ENCODE results near the gene WRAP53. TPM values are rescaled to one million over a fixed set of nuclear protein-coding genes. Genes with fewer than 3 reads are reported as not detected.

WRAP53 gene
- total RNA-seq, 2 experiments from 2014 or later, result 27.1 to 29.3 TPM

DNA sequence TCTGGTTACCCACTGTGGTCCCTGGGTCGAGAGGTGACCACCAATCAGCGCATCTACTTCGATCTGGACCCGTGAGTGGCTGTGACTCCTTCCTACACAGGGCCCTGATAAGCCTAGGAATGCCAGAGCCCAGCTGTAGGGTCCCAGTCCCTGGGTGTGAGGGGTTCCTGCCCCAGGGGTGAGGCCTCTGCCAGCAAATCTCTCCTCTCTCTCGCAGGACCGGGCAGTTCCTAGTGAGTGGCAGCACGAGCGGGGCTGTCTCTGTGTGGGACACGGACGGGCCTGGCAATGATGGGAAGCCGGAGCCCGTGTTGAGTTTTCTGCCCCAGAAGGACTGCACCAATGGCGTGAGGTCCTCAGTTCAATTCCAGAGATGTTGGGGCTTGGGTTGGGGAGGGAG lies 14.5 kb downstream of the WRAP53 start:
- POLR2A ChIA-PET, result interaction anchor here (1.2 kb wide), 1 partner anchor 15 kb away, joined by 3 read pairs; the partner anchor contains the start of gene DNAH2
- DNase-seq (no peak), ATAC-seq (no peak)
- H3K27ac Mint-ChIP-seq, result no peak overlapping the region
- peaks cover 13% of the 10 kb centered on the region for H3K4me1 Mint-ChIP-seq (ENCODE audit: low read depth)
- no peak overlapping the region for H3K4me3 Mint-ChIP-seq
- H3K36me3 Mint-ChIP-seq (ENCODE audit: low read depth), result peaks cover 23% of the 10 kb centered on the region
- H3K27me3 Mint-ChIP-seq (ENCODE audit: low read depth), result peaks cover 35% of the 10 kb centered on the region
- no peaks in the 10 kb centered on the region for H3K9me3 Mint-ChIP-seq (ENCODE audit: insufficient read depth)
- CTCF ChIA-PET, result interaction anchor here (1.7 kb wide), 1 partner anchor 15 kb away, joined by 4 read pairs; the partner anchor contains the start of gene TP53

- ATAC-seq (peak; percentile 50), DNase-seq (no peak)
- Mint-ChIP-seq H3K27me3 (ENCODE audit: low read depth) (peaks cover 38% of the 10 kb centered on the region), H3K4me1 (ENCODE audit: low read depth) (peaks cover 13% of the 10 kb centered on the region), H3K27ac (no peak overlapping the region), H3K36me3 (ENCODE audit: low read depth) (peaks cover 20% of the 10 kb centered on the region), H3K4me3 (no peak overlapping the region), H3K9me3 (ENCODE audit: insufficient read depth) (no peaks in the 10 kb centered on the region)
- CTCF ChIA-PET, result interaction anchor here (1.3 to 1.6 kb wide), 2 partner anchors 15 to 16 kb away, joined by 6 to 7 read pairs; partner anchors contain the start of genes TP53 and WRAP53
- POLR2A ChIA-PET, result interaction anchor here (1.2 to 4.4 kb wide), 2 partner anchors 14 to 16 kb away, joined by 3 to 37 read pairs; partner anchors contain the start of genes DNAH2, TP53 and WRAP53
These were observed 15.6 kb downstream of the WRAP53 start for GRCh38 chr17:7703584-7704479.

DNA sequence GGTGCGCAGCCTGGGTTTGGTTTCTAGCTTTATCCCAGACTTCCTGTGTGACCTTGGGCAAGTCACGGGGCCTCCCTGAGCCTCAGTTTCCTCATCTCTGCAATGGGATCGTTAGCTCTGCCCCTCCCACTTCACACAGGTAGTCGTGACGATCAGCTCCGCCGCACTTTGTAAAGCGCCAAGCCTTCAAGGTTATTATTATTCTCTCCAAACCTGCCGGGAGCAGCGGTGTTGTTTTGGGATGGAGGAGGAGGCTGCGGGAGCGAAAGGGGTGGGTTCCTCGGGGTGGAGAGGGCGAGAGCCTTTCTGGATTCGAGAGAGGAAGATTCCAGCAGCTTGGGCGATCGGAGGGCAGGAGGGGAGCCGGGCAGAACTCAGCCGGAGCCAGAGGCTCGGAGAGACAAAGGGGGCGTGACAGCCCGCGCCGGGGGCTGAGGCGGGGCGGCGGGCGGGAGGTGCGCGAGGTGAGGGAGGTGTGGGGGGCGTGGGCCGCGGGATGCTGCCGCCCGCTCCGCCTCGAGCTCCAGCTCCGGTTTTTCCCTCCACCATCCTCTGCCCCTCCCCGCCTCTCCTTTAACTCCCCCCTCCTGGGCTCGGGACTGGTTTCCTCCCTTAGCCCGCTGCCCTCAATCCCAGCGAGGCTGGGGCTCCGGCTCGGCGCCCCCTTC lies 16.5 kb downstream of the WRAP53 start, which contains the start of gene EFNB3:
Gene EFNB3, plus strand, starts transcription at position 602 of the 668 bp plus-strand sequence. CDS start 397 bp downstream, outside the sequence.
- no peaks in the 10 kb centered on the region for H3K9me3 Mint-ChIP-seq (ENCODE audit: insufficient read depth)
- peaks cover 14% of the 10 kb centered on the region for H3K4me1 Mint-ChIP-seq (ENCODE audit: low read depth)
- no peak for DNase-seq
- ChIA-PET POLR2A (interaction anchor here (4.4 kb wide), 1 partner anchor 17 kb away, joined by 37 read pairs; the partner anchor contains the start of genes TP53 and WRAP53), CTCF (interaction anchor here (1.3 to 1.6 kb wide), 2 partner anchors 16 to 17 kb away, joined by 6 to 7 read pairs; partner anchors contain the start of genes TP53 and WRAP53)
- no peak within 1 kb of the TSS for H3K27ac Mint-ChIP-seq
- peaks cover 20% of the 10 kb centered on the region for H3K36me3 Mint-ChIP-seq (ENCODE audit: low read depth)
- H3K27me3 Mint-ChIP-seq (ENCODE audit: low read depth), result peaks cover 38% of the 10 kb centered on the region
- ATAC-seq, result no peak
- H3K4me3 Mint-ChIP-seq, result peak within 1 kb of the TSS; percentile 28

DNA sequence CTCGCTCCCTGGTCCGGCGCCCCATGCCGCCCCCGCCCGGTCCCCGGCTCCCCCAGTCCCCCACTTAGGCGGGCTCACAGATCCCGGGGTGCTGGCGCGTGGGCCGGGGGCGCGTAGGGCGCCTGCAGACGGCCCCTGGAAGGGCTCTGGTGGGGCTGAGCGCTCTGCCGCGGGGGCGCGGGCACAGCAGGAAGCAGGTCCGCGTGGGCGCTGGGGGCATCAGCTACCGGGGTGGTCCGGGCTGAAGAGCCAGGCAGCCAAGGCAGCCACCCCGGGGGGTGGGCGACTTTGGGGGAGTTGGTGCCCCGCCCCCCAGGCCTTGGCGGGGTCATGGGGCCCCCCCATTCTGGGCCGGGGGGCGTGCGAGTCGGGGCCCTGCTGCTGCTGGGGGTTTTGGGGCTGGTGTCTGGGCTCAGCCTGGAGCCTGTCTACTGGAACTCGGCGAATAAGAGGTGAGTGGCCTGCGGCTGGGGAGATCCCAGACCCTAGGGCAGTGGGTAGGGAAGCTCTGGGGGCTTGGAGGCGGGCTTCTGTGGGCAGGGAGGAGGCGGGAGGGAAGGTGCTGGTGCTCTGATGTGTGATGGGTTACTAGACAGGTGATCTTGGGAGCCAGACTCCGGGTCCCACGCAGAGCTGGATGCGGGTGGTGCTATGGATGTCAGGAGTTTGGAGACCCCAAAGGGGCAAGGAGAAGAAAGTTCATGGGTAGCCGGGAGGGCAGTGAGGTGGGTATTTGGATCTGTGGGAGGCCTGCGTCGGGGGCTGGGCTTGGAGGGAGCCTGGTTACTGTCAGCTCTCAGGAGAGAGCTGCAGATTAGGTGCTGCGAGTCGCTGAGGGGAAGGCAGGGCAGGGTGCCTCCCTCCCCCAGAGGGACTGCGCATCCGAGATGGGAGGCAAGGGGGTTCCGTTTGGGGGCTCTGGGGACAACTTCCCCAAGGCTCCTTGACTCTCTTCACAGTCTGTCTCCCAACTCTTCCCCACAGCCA lies 17.3 kb downstream of the WRAP53 start:
- CTCF ChIA-PET, result interaction anchor here (0.5 to 1.8 kb wide), 6 partner anchors 11 to 551 kb away, joined by 3 to 9 read pairs (median 5); partner anchors contain the start of genes TP53 and WRAP53
- peaks cover 38% of the 10 kb centered on the region for H3K27me3 Mint-ChIP-seq (ENCODE audit: low read depth)
- DNase-seq (no peak), ATAC-seq (no peak)
- H3K9me3 Mint-ChIP-seq (ENCODE audit: insufficient read depth), result no peaks in the 10 kb centered on the region
- POLR2A ChIA-PET, result interaction anchor here (4.4 kb wide), 1 partner anchor 18 kb away, joined by 37 read pairs; the partner anchor contains the start of genes TP53 and WRAP53
- H3K4me1 Mint-ChIP-seq (ENCODE audit: low read depth), result peaks cover 22% of the 10 kb centered on the region
- no peak overlapping the region for H3K27ac Mint-ChIP-seq
- H3K36me3 Mint-ChIP-seq (ENCODE audit: low read depth), result peaks cover 18% of the 10 kb centered on the region
- no peak overlapping the region for H3K4me3 Mint-ChIP-seq

- Mint-ChIP-seq H3K4me1 (ENCODE audit: low read depth) (peaks cover 31% of the 10 kb centered on the region), H3K27me3 (ENCODE audit: low read depth) (peaks cover 42% of the 10 kb centered on the region), H3K4me3 (no peak overlapping the region), H3K27ac (no peak overlapping the region), H3K36me3 (ENCODE audit: low read depth) (peaks cover 10% of the 10 kb centered on the region), H3K9me3 (ENCODE audit: insufficient read depth) (no peaks in the 10 kb centered on the region)
- no peak for ATAC-seq
- POLR2A ChIA-PET, result interaction anchor here (0.8 to 4.4 kb wide), 2 partner anchors 19 to 150 kb away, joined by 3 to 37 read pairs; partner anchors contain the start of genes NAA38, TP53 and WRAP53
- CTCF ChIA-PET, result interaction anchor here (1.2 to 1.8 kb wide), 3 partner anchors 10 to 367 kb away, joined by 3 to 9 read pairs (median 4); partner anchors contain the start of gene TP53
- DNase-seq, result no peak
These were observed 18.5 kb downstream of the WRAP53 start for GRCh38 chr17:7706631-7707354.

DNA sequence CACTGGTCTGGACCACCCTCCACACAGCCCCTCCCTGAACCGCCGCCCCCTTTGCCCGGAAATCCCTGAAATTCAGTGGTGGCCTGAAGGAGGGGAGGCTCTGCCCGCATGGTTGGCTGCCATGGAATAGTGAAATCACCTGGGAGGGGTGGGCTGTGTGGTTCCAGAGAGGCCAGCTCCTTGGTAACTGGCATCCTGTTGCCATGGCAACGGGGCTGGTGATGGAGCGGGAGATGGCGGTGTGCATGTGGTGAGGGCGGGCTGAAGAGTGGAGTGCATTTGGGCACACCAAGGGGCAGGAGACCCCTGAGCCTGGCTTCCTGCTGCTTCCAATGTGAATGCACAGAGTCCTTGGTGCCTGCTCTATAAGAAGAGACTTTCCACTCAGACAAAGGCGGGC lies 19.2 kb downstream of the WRAP53 start:
- Mint-ChIP-seq H3K27me3 (ENCODE audit: low read depth) (peaks cover 45% of the 10 kb centered on the region), H3K9me3 (ENCODE audit: insufficient read depth) (no peaks in the 10 kb centered on the region), H3K36me3 (ENCODE audit: low read depth) (peaks cover 6% of the 10 kb centered on the region), H3K4me3 (no peak overlapping the region), H3K4me1 (ENCODE audit: low read depth) (peaks cover 32% of the 10 kb centered on the region), H3K27ac (no peak overlapping the region)
- ChIA-PET CTCF (interaction anchor here (1.8 kb wide), 1 partner anchor 20 kb away, joined by 9 read pairs; the partner anchor contains the start of gene TP53), POLR2A (interaction anchor here (4.4 kb wide), 1 partner anchor 20 kb away, joined by 37 read pairs; the partner anchor contains the start of genes TP53 and WRAP53)
- no peak for ATAC-seq
- no peak for DNase-seq

- ATAC-seq (no peak), DNase-seq (no peak)
- Mint-ChIP-seq H3K27me3 (ENCODE audit: low read depth) (peaks cover 50% of the 10 kb centered on the region), H3K4me3 (no peak overlapping the region), H3K27ac (no peak overlapping the region), H3K36me3 (ENCODE audit: low read depth) (peaks cover 6% of the 10 kb centered on the region), H3K9me3 (ENCODE audit: insufficient read depth) (no peaks in the 10 kb centered on the region), H3K4me1 (ENCODE audit: low read depth) (peaks cover 35% of the 10 kb centered on the region)
- CTCF ChIA-PET, result no interaction called here
- POLR2A ChIA-PET, result no interaction called here
These were observed 19.8 kb downstream of the WRAP53 start for GRCh38 chr17:7707858-7708750.

GRCh38 chr17:7709031-7709430 lies 20.8 kb downstream of the WRAP53 start:
- H3K27me3 Mint-ChIP-seq (ENCODE audit: low read depth), result peaks cover 52% of the 10 kb centered on the region

DNA sequence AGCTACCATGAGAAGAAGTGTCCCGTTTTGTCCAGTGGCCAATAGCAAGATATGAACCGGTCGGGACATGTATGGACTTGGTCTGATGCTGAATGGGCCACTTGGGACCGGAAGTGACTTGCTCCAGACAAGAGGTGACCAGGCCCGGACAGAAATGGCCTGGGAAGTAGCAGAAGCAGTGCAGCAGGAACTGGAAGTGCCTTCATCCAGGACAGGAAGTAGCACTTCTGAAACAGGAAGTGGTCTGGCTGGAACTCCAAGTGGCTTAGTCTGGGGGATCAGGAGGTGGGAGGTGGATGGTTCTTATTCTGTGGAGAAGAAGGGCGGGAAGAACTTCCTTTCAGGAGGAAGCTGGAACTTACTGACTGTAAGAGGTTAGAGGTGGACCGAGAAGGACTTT lies 22.0 kb downstream of the WRAP53 start:
- ChIA-PET CTCF (interaction anchor here (0.6 to 2.0 kb wide), 3 partner anchors 9 to 22 kb away, joined by 3 to 12 read pairs (median 3); partner anchors contain the start of genes TP53 and WRAP53), POLR2A (interaction anchor here (1.2 kb wide), 1 partner anchor 23 kb away, joined by 6 read pairs; the partner anchor contains the start of genes TP53 and WRAP53)
- ATAC-seq, result no peak
- Mint-ChIP-seq H3K36me3 (ENCODE audit: low read depth) (peaks cover 1% of the 10 kb centered on the region), H3K27ac (no peak overlapping the region), H3K4me3 (no peak overlapping the region), H3K27me3 (ENCODE audit: low read depth) (peaks cover 49% of the 10 kb centered on the region), H3K4me1 (ENCODE audit: low read depth) (peaks cover 36% of the 10 kb centered on the region), H3K9me3 (ENCODE audit: insufficient read depth) (no peaks in the 10 kb centered on the region)
- no peak for DNase-seq

More at GRCh38 chr17:7709031-7709430, 20.8 kb downstream of the WRAP53 start:
- CTCF ChIA-PET, result no interaction called here
- DNase-seq (no peak), ATAC-seq (no peak)
- Mint-ChIP-seq H3K9me3 (ENCODE audit: insufficient read depth) (no peaks in the 10 kb centered on the region), H3K36me3 (ENCODE audit: low read depth) (peaks cover 4% of the 10 kb centered on the region), H3K4me1 (ENCODE audit: low read depth) (peaks cover 40% of the 10 kb centered on the region), H3K4me3 (no peak overlapping the region), H3K27ac (no peak overlapping the region)
- POLR2A ChIA-PET, result no interaction called here
